Keratinocyte (primary cell): ENCODE data around the gene PDZD2.

Experiments
- EZH2 ChIP-seq: IDR thresholded peaks from one replicate; pipeline ENCODE4 v1.6.1; 2012; ENCODE audit warnings: inconsistent platforms, mild to moderate bottlenecking, low read length, moderate library complexity
- TF ChIP-seq, protein P1 (sequence below), 3 experiments: IDR thresholded peaks in 1 of 3; conservative IDR thresholded peaks in 1 of 3; optimal IDR thresholded peaks in 1 of 3; 2 replicates in 2 of 3; 3 replicates in 1 of 3; pipeline versions ENCODE3 to v1.5.1; 2011; ENCODE audit warnings: low read length in 3 of 3, mild to moderate bottlenecking in 3 of 3, moderate library complexity in 2 of 3, control low read depth in 1 of 3, inconsistent platforms in 1 of 3; ENCODE audit not compliant: insufficient read depth in 2 of 3; ENCODE audit errors: extremely low read depth in 1 of 3

DNA sequence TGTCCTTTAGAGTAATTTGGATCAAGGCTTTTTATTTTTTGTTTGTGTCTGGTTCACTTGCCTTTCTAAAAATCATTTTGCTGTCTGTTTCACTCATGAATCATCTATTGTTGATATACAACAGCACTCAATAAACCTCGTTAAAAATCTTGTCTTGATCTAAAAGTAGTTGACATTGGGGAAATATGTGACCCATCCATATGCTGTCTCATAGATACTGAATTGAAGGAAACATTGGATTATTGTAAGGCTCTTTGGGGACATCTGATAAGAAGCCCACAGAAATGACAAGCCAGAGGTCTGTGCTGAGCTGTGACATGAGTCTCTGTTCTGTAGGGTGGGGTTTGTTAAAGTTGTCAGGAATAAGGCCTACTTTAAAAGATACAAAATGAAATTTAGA, 208.0 kb downstream of the PDZD2 start:
- TF ChIP-seq, protein P1, sequence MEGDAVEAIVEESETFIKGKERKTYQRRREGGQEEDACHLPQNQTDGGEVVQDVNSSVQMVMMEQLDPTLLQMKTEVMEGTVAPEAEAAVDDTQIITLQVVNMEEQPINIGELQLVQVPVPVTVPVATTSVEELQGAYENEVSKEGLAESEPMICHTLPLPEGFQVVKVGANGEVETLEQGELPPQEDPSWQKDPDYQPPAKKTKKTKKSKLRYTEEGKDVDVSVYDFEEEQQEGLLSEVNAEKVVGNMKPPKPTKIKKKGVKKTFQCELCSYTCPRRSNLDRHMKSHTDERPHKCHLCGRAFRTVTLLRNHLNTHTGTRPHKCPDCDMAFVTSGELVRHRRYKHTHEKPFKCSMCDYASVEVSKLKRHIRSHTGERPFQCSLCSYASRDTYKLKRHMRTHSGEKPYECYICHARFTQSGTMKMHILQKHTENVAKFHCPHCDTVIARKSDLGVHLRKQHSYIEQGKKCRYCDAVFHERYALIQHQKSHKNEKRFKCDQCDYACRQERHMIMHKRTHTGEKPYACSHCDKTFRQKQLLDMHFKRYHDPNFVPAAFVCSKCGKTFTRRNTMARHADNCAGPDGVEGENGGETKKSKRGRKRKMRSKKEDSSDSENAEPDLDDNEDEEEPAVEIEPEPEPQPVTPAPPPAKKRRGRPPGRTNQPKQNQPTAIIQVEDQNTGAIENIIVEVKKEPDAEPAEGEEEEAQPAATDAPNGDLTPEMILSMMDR (optimal IDR thresholded peaks at IDR 0.05 in 1 of 3, IDR thresholded peaks at IDR 0.05 in 1 of 3, conservative IDR thresholded peaks at IDR 0.05 in 1 of 3; ENCODE audit: extremely low read depth in 1 of 3, insufficient read depth in 2 of 3, low read length in 3 of 3) = no peak
- no peak for TF ChIP-seq EZH2
